ENCODE results near the gene IFNL1.
"Not testable (repeated sequence)": the region's sequence is repeated elsewhere in the genome, so short reads cannot be mapped to it uniquely, and the experiment has no call there.

The IFNL1 gene

DNA sequence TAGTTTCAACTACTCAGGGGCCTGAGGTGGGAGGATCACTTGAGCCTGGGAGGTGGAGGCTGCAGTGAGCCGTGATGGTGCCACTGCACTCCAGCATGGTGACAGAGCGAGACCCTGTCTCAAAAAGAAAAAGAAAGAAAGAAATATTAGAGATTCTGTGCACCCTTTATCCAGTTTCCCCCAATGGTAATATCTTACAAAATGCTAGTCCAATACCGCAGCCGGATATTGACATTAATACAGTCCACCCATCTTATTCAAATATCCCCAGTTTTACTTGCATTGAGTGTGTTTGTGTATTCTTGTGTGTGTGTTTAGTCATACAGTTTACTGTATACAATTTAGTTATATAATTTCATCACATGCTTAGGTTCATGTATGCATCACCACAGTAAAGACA lies 39.0 kb upstream of the IFNL1 start:
- H3K9me3 ChIP-seq (ENCODE audit: control insufficient read depth in 1 of 2, low read length in 2 of 2) = no peaks in the 10 kb centered on the region
- no peak overlapping the region for H3K9ac ChIP-seq (ENCODE audit: low read depth in 1 of 2, low read length in 2 of 2)
- H3K27me3 ChIP-seq (ENCODE audit: control insufficient read depth in 1 of 2, insufficient read depth in 2 of 2, low read length in 2 of 2) = peaks cover 0 to 4% of the 10 kb centered on the region in 2 donors
- H3K27ac ChIP-seq (ENCODE audit: low read depth, low read length) = no peak overlapping the region
- H3K4me1 ChIP-seq (ENCODE audit: control insufficient read depth in 1 of 2, insufficient read depth in 2 of 2, low read length in 2 of 2) = peaks cover 11 to 15% of the 10 kb centered on the region in 2 donors
- no peak overlapping the region for H3K4me3 ChIP-seq (ENCODE audit: low read depth in 1 of 2, low read length in 2 of 2)
- no peaks in the 10 kb centered on the region for H3K36me3 ChIP-seq (ENCODE audit: control insufficient read depth in 1 of 2, insufficient read depth in 2 of 2, low read length in 2 of 2)

DNA sequence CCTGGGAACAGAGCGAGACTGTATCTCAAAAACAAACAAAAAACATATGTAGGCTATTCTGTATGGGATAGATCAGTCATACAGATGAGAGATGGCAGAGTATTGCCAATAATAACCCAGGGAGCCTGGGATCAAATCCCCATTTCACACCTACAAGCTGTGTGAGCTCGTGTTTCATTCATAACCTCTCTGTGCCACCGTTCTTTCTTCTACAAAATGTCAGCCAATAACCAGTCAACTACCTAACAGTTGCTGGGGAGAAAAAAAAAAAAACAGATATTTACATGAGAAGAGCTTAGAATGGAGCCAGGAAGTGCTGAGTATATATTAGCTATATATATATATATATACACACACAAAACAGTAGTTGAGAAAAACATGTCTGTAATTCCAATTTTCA lies 34.5 kb upstream of the IFNL1 start:
- H3K9me3 ChIP-seq (ENCODE audit: control insufficient read depth in 1 of 2, low read length in 2 of 2) = no peaks in the 10 kb centered on the region
- H3K9ac ChIP-seq (ENCODE audit: low read depth in 1 of 2, low read length in 2 of 2) = no peak overlapping the region
- no peak overlapping the region for H3K27ac ChIP-seq (ENCODE audit: low read depth, low read length)
- no peaks in the 10 kb centered on the region for H3K36me3 ChIP-seq (ENCODE audit: control insufficient read depth in 1 of 2, insufficient read depth in 2 of 2, low read length in 2 of 2)
- peaks cover 0 to 4% of the 10 kb centered on the region in 2 donors for H3K4me1 ChIP-seq (ENCODE audit: control insufficient read depth in 1 of 2, insufficient read depth in 2 of 2, low read length in 2 of 2)
- peaks cover 21 to 28% of the 10 kb centered on the region in 2 donors for H3K27me3 ChIP-seq (ENCODE audit: control insufficient read depth in 1 of 2, insufficient read depth in 2 of 2, low read length in 2 of 2)
- no peak overlapping the region for H3K4me3 ChIP-seq (ENCODE audit: low read depth in 1 of 2, low read length in 2 of 2)

DNA sequence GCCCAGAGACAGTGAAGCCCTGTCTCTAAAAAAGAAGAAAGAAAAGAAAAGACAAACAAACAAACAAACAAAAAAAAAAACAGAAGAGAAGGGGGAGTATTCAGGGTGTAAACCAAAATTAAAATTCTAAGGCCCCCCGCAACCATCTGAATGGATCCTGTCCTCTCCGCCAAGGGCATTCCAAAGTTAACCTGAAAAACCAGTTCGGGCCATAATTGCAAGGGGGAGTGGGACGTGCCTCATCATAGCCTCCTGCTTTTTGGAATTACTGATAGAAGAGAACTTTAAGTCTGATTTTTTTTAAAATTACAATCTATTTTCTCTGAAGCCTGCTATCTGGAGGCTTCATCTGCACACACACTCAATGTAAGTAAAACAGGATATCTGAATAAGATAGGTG lies 33.7 kb upstream of the IFNL1 start:
- no peaks in the 10 kb centered on the region for H3K9me3 ChIP-seq (ENCODE audit: control insufficient read depth in 1 of 2, low read length in 2 of 2)
- H3K36me3 ChIP-seq (ENCODE audit: control insufficient read depth in 1 of 2, insufficient read depth in 2 of 2, low read length in 2 of 2) = no peaks in the 10 kb centered on the region
- H3K9ac ChIP-seq (ENCODE audit: low read depth in 1 of 2, low read length in 2 of 2) = no peak overlapping the region
- peaks cover 21 to 28% of the 10 kb centered on the region in 2 donors for H3K27me3 ChIP-seq (ENCODE audit: control insufficient read depth in 1 of 2, insufficient read depth in 2 of 2, low read length in 2 of 2)
- no peak overlapping the region for H3K4me3 ChIP-seq (ENCODE audit: low read depth in 1 of 2, low read length in 2 of 2)
- H3K4me1 ChIP-seq (ENCODE audit: control insufficient read depth in 1 of 2, insufficient read depth in 2 of 2, low read length in 2 of 2) = peaks cover 0 to 4% of the 10 kb centered on the region in 2 donors
- no peak overlapping the region for H3K27ac ChIP-seq (ENCODE audit: low read depth, low read length)

DNA sequence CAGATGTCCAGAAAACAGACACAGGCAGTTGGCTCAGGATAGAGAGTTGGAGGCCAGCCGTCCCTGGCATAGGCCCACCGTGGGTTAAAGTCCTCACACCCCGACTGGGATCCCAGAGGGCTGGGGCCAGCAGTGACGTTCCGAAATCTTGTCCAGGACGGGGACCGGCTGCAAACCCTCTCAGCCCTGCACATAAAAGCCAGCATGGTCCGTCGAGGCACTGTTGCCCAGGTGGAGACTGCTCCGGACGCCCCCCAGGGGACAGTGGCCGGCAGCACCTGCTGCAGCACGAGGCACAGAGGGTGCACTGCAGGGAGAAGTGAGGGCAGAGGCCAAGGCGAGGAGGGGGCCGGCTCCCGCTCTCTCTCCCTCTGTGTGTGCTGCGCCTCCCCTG lies 32.3 kb upstream of the IFNL1 start:
- no peaks in the 10 kb centered on the region for H3K4me1 ChIP-seq (ENCODE audit: control insufficient read depth in 1 of 2, insufficient read depth in 2 of 2, low read length in 2 of 2)
- H3K27me3 ChIP-seq (ENCODE audit: control insufficient read depth in 1 of 2, insufficient read depth in 2 of 2, low read length in 2 of 2) = peaks cover 21 to 28% of the 10 kb centered on the region in 2 donors

DNA sequence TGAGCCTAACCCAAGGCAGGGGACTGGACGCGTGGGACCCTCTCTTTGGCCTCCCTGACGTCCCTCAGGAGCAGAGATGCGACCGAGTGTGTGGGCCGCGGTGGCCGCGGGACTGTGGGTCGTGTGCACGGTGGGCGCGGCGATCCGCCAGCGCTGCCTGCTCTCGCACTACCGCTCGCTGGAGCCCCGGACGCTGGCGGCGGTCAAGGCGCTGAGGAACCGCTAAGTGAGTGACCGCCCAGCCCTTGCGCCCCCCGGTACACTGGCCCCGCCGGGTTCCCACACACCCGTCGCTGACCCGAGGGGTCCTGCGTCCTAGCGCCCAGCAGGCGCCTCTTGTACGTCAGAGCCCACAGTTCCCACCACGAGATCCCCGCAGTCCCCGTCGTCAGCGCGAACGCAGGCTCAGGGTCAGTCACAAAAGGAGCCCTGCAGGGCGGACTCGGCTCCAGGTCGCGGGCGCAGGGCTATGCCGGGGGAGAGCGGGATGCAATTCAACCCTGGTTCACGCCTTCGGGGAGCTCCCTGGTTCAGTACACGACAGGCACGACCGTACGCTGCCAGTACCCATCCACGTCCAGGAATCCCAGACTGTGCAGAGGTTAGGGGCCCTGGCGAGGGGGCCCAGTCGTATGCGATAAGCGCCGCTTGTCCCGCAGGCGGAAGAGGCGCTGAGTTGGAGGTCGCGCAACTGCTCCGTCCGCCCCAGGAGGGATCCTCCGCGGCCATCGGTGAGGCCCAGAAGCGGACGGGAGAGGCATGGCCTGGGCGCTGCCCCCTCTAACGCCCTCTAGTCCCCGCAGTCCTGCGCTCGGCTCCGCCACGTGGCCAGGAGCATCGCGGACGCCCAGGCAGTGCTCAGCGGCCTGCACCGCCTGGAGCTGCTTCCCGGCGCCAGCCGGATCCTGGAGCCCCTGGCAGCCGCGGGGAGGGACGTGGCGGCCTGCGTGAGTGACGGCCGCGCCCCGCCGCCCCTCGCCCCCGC lies 31.6 kb upstream of the IFNL1 start:
- no peak overlapping the region for H3K4me3 ChIP-seq (ENCODE audit: low read depth in 1 of 2, low read length in 2 of 2)

More for the DNA sequence above, 32.3 kb upstream of the IFNL1 start:
- no peak overlapping the region for H3K9ac ChIP-seq (ENCODE audit: low read depth in 1 of 2, low read length in 2 of 2)
- no peak overlapping the region for H3K4me3 ChIP-seq (ENCODE audit: low read depth in 1 of 2, low read length in 2 of 2)
- H3K27ac ChIP-seq (ENCODE audit: low read depth, low read length) = no peak overlapping the region
- no peaks in the 10 kb centered on the region for H3K36me3 ChIP-seq (ENCODE audit: control insufficient read depth in 1 of 2, insufficient read depth in 2 of 2, low read length in 2 of 2)
- H3K9me3 ChIP-seq (ENCODE audit: control insufficient read depth in 1 of 2, low read length in 2 of 2) = no peaks in the 10 kb centered on the region

DNA sequence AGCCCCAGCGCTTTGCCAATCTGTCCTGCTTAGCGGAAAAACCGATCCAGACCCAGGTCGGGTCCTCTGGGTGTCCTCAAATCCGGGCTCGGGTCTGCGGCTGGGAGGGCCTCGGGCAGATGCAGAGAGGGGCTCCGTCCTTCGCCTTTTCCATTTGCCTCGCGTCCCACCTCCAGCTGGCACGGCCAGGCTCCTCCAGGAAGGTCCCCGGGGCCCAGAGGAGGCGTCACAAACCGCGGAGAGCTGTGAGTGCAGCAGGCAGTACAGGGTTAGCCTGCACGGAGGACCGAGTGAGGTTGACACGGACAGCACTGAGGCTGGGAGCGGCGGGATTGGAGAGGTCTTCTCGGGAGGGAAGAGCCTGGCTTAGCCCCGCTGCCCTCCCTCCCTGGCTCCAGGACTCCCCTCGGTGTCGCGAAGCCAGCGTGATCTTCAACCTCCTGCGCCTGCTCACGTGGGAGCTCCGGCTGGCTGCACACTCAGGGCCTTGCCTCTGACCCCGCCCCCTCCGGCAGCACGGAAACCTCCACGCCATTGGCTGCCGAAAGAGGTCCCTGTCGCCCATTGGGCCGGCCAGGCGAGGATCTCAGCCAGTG lies 30.8 kb upstream of the IFNL1 start:
- Histone ChIP-seq H3K9ac (ENCODE audit: low read depth in 1 of 2, low read length in 2 of 2) (no peak overlapping the region), H3K4me1 (ENCODE audit: control insufficient read depth in 1 of 2, insufficient read depth in 2 of 2, low read length in 2 of 2) (no peaks in the 10 kb centered on the region), H3K27ac (ENCODE audit: low read depth, low read length) (no peak overlapping the region), H3K27me3 (ENCODE audit: control insufficient read depth in 1 of 2, insufficient read depth in 2 of 2, low read length in 2 of 2) (peaks cover 21 to 28% of the 10 kb centered on the region in 2 donors), H3K36me3 (ENCODE audit: control insufficient read depth in 1 of 2, insufficient read depth in 2 of 2, low read length in 2 of 2) (no peaks in the 10 kb centered on the region), H3K4me3 (ENCODE audit: low read depth in 1 of 2, low read length in 2 of 2) (no peak overlapping the region), H3K9me3 (ENCODE audit: control insufficient read depth in 1 of 2, low read length in 2 of 2) (no peaks in the 10 kb centered on the region)

More for the DNA sequence above, 31.6 kb upstream of the IFNL1 start:
- H3K27me3 ChIP-seq (ENCODE audit: control insufficient read depth in 1 of 2, insufficient read depth in 2 of 2, low read length in 2 of 2) = peaks cover 21 to 28% of the 10 kb centered on the region in 2 donors
- no peak overlapping the region for H3K27ac ChIP-seq (ENCODE audit: low read depth, low read length)
- H3K4me1 ChIP-seq (ENCODE audit: control insufficient read depth in 1 of 2, insufficient read depth in 2 of 2, low read length in 2 of 2) = no peaks in the 10 kb centered on the region
- no peaks in the 10 kb centered on the region for H3K36me3 ChIP-seq (ENCODE audit: control insufficient read depth in 1 of 2, insufficient read depth in 2 of 2, low read length in 2 of 2)
- no peaks in the 10 kb centered on the region for H3K9me3 ChIP-seq (ENCODE audit: control insufficient read depth in 1 of 2, low read length in 2 of 2)
- H3K9ac ChIP-seq (ENCODE audit: low read depth in 1 of 2, low read length in 2 of 2) = no peak overlapping the region

DNA sequence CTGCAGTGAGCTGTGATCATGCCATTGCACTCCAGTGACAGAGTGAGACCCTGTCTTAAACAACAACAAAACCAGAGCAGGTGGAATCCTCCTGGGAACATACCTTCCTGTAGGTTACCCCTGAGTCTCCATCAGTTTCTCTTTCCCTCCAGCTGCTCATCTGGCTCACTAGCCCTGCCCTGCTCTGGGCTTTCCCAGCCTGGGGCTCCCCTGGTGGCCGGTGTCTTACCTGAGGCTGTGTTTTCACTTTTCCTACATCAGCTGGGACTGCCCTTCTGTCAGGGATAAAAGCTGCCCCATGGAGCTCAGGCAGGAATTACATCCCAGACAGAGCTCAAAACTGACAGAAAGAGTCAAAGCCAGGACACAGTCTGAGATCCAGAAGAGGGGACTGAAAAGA lies 28.1 kb upstream of the IFNL1 start, which contains the start of gene IFNL2:
TSS of gene IFNL2 (plus strand) at position 312 of the 400 bp plus-strand sequence. CDS start 173 bp downstream, outside the sequence.
- H3K4me1 ChIP-seq (ENCODE audit: control insufficient read depth in 1 of 2, insufficient read depth in 2 of 2, low read length in 2 of 2); H3K9me3 ChIP-seq (ENCODE audit: control insufficient read depth in 1 of 2, low read length in 2 of 2); H3K27ac ChIP-seq (ENCODE audit: low read depth, low read length); H3K36me3 ChIP-seq (ENCODE audit: control insufficient read depth in 1 of 2, insufficient read depth in 2 of 2, low read length in 2 of 2); H3K9ac ChIP-seq (ENCODE audit: low read depth in 1 of 2, low read length in 2 of 2); H3K4me3 ChIP-seq (ENCODE audit: low read depth in 1 of 2, low read length in 2 of 2): not testable (repeated sequence)
- peaks cover 17 to 21% of the 10 kb centered on the region in 2 donors for H3K27me3 ChIP-seq (ENCODE audit: control insufficient read depth in 1 of 2, insufficient read depth in 2 of 2, low read length in 2 of 2)

DNA sequence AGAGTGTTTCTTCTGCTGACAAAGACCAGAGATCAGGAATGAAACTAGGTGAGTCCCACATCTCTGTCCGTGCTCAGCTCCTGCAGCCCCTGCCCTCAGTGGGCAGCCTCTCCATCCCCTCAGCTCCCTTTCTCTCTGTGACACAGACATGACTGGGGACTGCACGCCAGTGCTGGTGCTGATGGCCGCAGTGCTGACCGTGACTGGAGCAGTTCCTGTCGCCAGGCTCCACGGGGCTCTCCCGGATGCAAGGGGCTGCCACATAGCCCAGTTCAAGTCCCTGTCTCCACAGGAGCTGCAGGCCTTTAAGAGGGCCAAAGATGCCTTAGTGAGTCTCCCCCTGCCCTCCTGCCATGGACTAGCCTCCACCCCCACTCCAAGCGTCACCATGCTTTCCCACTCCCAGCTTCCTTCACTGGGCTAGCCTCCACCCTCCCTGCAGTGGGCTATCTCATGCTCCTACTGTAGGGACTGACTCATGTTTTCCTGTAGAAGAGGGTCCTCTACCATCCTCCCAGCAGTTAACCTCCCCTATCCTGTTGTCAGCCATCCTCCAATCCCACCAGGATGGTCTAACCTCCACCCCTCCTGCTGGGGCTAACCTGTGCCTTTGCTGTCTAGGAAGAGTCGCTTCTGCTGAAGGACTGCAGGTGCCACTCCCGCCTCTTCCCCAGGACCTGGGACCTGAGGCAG lies 27.5 kb upstream of the IFNL1 start:
- H3K9me3 ChIP-seq (ENCODE audit: control insufficient read depth in 1 of 2, low read length in 2 of 2); H3K36me3 ChIP-seq (ENCODE audit: control insufficient read depth in 1 of 2, insufficient read depth in 2 of 2, low read length in 2 of 2); H3K27ac ChIP-seq (ENCODE audit: low read depth, low read length); H3K4me3 ChIP-seq (ENCODE audit: low read depth in 1 of 2, low read length in 2 of 2); H3K9ac ChIP-seq (ENCODE audit: low read depth in 1 of 2, low read length in 2 of 2); H3K4me1 ChIP-seq (ENCODE audit: control insufficient read depth in 1 of 2, insufficient read depth in 2 of 2, low read length in 2 of 2): not testable (repeated sequence)
- H3K27me3 ChIP-seq (ENCODE audit: control insufficient read depth in 1 of 2, insufficient read depth in 2 of 2, low read length in 2 of 2) = peaks cover 16 to 17% of the 10 kb centered on the region in 2 donors

DNA sequence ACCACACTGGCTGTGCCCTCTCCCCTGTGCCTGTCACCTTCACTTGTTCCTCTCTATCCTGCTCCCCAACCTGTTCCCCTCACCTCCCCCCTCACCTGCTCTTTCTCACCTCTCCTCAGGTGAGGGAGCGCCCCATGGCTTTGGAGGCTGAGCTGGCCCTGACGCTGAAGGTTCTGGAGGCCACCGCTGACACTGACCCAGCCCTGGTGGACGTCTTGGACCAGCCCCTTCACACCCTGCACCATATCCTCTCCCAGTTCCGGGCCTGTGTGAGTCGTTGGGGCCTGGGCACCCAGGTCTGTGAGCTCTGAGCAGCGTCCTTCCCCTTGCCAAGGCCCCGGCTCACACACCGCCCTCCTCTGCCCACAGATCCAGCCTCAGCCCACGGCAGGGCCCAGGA lies 26.8 kb upstream of the IFNL1 start:
- not testable (repeated sequence) for H3K9ac ChIP-seq (ENCODE audit: low read depth in 1 of 2, low read length in 2 of 2); H3K4me1 ChIP-seq (ENCODE audit: control insufficient read depth in 1 of 2, insufficient read depth in 2 of 2, low read length in 2 of 2); H3K4me3 ChIP-seq (ENCODE audit: low read depth in 1 of 2, low read length in 2 of 2); H3K9me3 ChIP-seq (ENCODE audit: control insufficient read depth in 1 of 2, low read length in 2 of 2); H3K27ac ChIP-seq (ENCODE audit: low read depth, low read length); H3K36me3 ChIP-seq (ENCODE audit: control insufficient read depth in 1 of 2, insufficient read depth in 2 of 2, low read length in 2 of 2)
- peaks cover 9 to 10% of the 10 kb centered on the region in 2 donors for H3K27me3 ChIP-seq (ENCODE audit: control insufficient read depth in 1 of 2, insufficient read depth in 2 of 2, low read length in 2 of 2)

All from duodenal mucosa (tissue), 2 donors.